GM18519 (cell line): ENCODE measurements around the gene DENND5A.

Experiments
- ATAC-seq: cut with Tn5 transposase; IDR thresholded peaks from one replicate; pipeline ENCODE4 v1.9.1; 2021; ENCODE audit warnings: mild to moderate bottlenecking, moderate library complexity; ENCODE audit not compliant: unreplicated experiment, low FRiP score

Gene DENND5A

GRCh38 chr11:9265211-9266131, at the start of gene DENND5A:
Gene DENND5A (minus strand): TSS chr11:9265350. CDS start chr11:9265069, 281 bp downstream.
- ATAC-seq, result no peak

GRCh38 chr11:9314291-9315077, 49.3 kb upstream of the DENND5A start, which contains the start of gene TMEM41B:
Gene TMEM41B (minus strand): TSS chr11:9314593. CDS start chr11:9314441, 152 bp downstream.
- ATAC-seq, result peak; percentile 91

GRCh38 chr11:9313648-9314290, 48.6 kb upstream of the DENND5A start:
- no peak for ATAC-seq

GRCh38 chr11:9310485-9311090, 45.4 kb upstream of the DENND5A start:
- ATAC-seq, result no peak

GRCh38 chr11:9304178-9304577, 39.0 kb upstream of the DENND5A start:
- ATAC-seq, result no peak

- ATAC-seq, result no peak
Measured at GRCh38 chr11:9302448-9302847, 37.3 kb upstream of the DENND5A start.

- ATAC-seq, result no peak
Measured at GRCh38 chr11:9301720-9302119, 36.6 kb upstream of the DENND5A start.

GRCh38 chr11:9293646-9294045, 28.5 kb upstream of the DENND5A start:
- no peak for ATAC-seq

GRCh38 chr11:9285850-9286587, 20.9 kb upstream of the DENND5A start:
- no peak for ATAC-seq

GRCh38 chr11:9280655-9281301, 15.6 kb upstream of the DENND5A start:
- peak; percentile 81 for ATAC-seq

GRCh38 chr11:9277176-9277575, 12.0 kb upstream of the DENND5A start:
- no peak for ATAC-seq

GRCh38 chr11:9276571-9276970, 11.4 kb upstream of the DENND5A start:
- no peak for ATAC-seq

GRCh38 chr11:9274499-9275258, 9.5 kb upstream of the DENND5A start:
- ATAC-seq, result no peak

- ATAC-seq, result no peak
Measured at GRCh38 chr11:9273376-9274336, 8.5 kb upstream of the DENND5A start.

GRCh38 chr11:9269492-9270013, 4.4 kb upstream of the DENND5A start:
- no peak for ATAC-seq

GRCh38 chr11:9267680-9268079, 2.5 kb upstream of the DENND5A start:
- no peak for ATAC-seq

- no peak for ATAC-seq
Measured at GRCh38 chr11:9266926-9267325, 1.8 kb upstream of the DENND5A start.
